Measurements from ENCODE around the gene SF3B2.
"Not testable (repeated sequence)": the region's sequence is repeated elsewhere in the genome, so short reads cannot be mapped to it uniquely, and the experiment has no call there.

Gene SF3B2

DNA sequence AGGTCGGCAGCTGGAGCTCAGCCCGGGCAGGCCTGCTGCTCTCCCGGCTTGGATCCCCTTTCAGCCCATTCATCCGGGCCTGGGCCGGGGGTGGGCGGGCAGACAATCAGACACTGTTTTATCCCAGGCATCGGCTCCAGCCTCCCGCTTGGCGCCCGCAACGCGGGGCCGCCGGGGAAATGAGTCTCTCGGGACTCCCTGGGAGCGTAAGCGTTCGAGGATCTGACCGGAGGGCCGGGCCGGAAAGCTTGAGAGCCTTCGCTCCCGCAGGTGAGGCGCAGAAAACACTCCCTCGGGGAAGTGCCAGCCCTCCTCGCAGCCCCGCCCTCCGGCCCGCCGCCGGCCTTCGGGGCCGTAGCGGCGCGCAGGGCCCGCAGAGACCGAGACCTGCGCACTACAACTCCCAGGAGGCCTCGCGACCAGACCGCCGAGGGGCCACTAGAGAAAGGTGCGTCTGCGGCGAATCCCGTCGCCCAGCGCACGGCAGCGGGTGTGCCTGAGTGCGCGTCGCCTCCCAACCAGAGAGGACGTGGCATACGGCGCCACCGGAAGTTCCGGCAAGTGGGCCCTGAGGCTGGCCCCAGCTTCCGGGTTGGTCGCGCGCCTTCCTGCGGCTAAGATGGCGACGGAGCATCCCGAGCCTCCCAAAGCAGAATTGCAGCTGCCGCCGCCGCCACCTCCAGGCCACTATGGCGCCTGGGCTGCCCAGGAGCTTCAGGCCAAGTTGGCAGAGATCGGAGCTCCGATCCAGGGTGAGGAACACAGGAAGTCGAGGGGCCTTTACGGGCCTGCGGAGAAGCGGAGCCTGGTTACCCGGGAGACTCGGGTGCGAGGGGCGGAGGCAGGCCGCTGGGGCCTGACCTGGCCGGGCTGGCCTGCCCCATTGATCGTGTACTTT, at the start of gene SF3B2:
TSS of gene SF3B2 (plus strand) at position 599 of the 898 bp plus-strand sequence. CDS start at position 620, 21 bp downstream.
- DNase-seq (ENCODE audit: low read depth in 2 of 2) = peak; percentile 92

- DNase-seq (ENCODE audit: low read depth in 2 of 2) = peak in 1 of 2 donors; percentile 63
Observed at GRCh38 chr11:66002648-66003225, 49.4 kb upstream of the SF3B2 start.

DNA sequence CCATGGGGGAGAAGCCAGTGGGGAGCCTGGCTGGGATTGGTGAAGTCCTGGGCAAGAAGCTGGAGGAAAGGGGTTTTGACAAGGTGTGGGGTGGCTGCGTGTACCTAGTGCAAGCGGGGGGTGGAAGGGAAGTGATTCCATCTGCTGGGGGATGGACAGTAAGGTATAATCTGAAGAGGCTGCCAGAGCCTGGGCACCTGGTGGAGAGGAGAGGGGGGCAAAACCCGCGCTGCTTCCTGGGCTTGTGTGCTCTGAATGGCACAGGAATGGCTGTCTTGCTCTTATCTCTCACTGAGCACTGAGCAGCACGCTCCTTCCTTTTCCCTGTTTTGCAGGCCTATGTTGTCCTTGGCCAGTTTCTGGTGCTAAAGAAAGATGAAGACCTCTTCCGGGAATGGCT, 48.9 kb upstream of the SF3B2 start:
- DNase-seq (ENCODE audit: low read depth in 2 of 2) = no peak

DNA sequence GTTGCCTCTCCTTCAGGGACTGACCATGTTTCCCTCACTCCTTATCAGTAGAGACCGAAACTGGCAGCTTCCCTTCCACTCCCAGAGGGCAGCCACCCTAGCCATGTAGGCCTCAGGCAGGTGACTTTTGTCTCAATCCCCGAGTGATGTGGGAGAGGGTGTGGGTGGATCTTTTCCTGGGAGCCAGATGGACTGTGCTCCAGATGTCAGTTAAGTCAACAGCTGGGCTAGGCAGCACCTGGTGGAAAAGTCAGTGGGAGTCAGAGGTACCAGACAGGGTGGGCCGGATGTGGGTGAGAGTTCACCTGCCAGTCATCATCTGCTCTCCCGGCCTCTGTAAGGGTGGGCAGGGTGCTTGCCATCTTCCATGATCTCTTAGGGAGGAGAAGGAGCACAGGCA, 48.0 kb upstream of the SF3B2 start:
- DNase-seq (ENCODE audit: low read depth in 2 of 2) = no peak

- DNase-seq (ENCODE audit: low read depth in 2 of 2) = no peak
Observed at GRCh38 chr11:66006134-66006890, 45.9 kb upstream of the SF3B2 start.

DNA sequence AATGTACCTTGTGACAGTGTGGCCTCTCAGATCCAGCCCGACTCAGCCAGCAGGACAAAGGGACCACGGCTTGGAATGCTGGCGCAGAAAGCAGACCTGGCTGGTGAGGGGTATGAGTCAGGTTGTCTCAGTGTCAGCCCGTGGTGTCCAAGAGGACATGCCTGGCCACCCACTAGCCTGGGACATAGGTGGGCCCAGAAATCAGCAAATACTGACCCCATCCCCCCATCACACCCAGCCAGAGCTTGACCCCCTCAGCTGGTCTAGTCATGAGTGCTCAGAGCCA, 45.3 kb upstream of the SF3B2 start:
- no peak for DNase-seq (ENCODE audit: low read depth in 2 of 2)

GRCh38 chr11:66007201-66007634, 44.9 kb upstream of the SF3B2 start:
- no peak for DNase-seq (ENCODE audit: low read depth in 2 of 2)

DNA sequence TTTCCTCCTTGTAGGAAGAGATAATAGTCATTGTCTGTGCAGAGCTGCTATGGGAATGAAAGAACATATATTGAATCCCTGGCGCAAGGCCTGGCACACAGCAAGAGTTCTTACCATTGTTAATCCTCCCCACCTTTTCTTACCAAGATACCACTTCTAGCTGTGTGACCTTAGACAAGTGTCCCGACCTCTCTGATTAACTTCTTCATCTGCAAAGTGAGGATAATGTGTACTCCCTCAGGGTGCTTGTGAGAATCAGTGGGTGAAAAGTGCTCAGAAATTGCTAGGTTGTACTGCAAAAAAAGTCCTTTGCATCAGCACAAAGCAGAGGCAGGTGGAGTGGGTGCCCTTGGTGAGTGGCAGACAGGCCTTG, 44.1 kb upstream of the SF3B2 start:
- no peak for DNase-seq (ENCODE audit: low read depth in 2 of 2)

DNA sequence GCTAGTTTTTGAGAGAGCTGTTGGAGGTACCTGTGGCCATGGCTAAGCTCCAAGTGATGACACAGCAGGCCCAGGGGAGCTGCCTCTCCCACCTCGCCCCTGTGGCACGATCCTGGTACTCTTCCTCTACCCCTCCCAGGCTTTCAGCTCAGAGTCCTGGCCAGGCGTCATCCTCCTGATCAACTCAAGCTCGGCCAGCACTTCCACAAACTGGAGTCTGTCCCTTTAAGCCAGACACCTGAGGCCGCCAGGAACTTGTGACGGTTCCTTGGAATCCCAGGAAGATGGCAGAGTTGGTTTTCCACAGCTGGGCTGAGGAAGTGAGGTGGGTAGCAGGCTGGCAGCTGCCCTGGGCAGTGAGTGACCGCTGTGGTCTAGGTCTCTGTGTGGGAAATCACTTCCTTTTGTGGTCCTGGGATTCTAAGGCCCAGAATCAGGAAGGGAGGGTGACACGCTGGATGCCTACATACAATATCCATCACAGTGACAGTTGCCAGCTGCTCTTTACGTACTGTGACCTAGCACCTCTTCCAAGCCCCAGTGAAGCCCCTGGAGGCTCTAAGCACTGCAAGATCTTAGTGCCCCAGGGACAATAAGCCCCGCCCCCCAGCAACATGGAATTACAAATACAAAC, 43.6 kb upstream of the SF3B2 start:
- no peak for DNase-seq (ENCODE audit: low read depth in 2 of 2)

DNA sequence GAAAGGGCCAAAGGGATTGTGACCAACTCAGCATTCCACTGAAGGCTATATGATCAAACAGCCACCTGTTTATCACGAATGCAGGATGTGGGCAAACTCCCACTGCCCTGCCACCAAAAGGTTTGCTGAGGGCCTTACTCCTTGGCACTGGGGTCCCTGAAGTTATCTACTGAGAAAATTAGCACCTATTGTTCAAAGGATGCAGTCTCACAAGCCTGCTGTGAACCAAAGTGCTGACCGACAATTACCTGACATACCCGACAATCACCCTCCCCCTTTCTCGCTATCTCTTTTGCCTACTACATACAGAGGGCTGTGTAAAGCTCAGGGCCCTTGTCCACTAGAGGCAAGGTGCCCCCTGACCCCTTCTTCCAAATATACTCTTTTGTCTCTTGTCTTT, 42.1 kb upstream of the SF3B2 start:
- not testable (repeated sequence) for DNase-seq (ENCODE audit: low read depth in 2 of 2)

DNA sequence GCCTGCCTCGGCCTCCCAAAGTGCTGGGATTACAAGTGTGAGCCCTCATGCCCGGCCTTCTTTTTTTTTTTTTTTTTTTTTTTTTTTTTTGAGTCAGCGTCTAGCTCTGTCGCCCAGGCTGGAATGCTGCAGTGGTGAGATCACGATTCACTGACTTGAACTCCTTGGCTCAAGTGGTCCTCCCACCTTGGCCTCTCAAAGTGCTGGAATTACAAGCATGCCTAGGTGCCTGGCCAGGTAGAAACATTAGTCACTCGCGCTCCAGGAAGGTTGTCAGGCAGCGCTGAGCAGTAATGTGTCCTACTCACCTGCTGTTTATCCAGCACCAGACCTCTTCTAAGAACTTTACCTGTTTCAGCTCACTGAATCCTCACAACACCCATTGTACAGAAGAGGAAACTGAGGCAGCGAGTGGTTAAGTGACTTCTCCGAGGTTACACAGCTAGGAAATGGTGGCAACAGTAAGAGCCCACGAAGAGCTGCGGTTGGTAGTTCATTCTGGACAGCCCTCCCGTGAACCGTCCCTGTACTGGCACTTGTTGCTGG, 40.9 kb upstream of the SF3B2 start:
- no peak for DNase-seq (ENCODE audit: low read depth in 2 of 2)

DNA sequence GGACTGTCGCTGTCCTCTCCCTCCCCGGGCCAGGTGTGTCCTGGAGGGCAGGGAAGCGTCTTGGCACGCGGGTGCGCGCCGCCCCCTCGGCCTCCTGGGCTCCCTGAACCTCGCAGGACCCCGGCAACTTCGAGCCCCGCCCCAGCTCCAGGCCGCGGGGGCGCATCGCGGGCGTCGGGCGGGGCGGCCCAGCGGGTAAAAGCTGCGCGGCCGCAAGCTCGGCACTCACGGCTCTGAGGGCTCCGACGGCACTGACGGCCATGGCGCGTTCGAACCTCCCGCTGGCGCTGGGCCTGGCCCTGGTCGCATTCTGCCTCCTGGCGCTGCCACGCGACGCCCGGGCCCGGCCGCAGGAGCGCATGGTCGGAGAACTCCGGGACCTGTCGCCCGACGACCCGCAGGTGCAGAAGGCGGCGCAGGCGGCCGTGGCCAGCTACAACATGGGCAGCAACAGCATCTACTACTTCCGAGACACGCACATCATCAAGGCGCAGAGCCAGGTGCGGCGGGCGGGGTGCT, 40.3 kb upstream of the SF3B2 start, which contains the start of gene CST6:
TSS of gene CST6 (plus strand) at position 224 of the 519 bp plus-strand sequence. CDS start at position 261, 37 bp downstream.
- DNase-seq (ENCODE audit: low read depth in 2 of 2) = no peak

GRCh38 chr11:66012371-66012945, 39.7 kb upstream of the SF3B2 start:
- no peak for DNase-seq (ENCODE audit: low read depth in 2 of 2)

- DNase-seq (ENCODE audit: low read depth in 2 of 2) = no peak
Observed at GRCh38 chr11:66012946-66013761, 39.0 kb upstream of the SF3B2 start.

DNA sequence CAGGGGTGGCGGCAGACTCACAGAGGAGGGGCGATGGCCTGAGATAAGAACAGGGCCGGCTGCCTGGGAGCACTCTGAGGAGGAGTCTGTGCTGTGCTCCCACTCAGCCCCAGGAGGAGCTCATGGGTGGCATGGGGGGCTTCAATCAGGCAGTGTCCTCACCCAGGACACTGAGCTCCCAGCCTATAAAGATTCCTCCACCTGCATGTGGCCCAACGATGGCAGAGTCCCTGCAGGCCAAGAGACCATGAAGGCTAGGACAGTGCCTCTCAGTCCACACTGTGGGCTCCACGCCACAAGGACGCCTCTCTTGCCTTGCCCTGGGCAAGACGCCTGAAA, 38.4 kb upstream of the SF3B2 start:
- no peak for DNase-seq (ENCODE audit: low read depth in 2 of 2)

DNA sequence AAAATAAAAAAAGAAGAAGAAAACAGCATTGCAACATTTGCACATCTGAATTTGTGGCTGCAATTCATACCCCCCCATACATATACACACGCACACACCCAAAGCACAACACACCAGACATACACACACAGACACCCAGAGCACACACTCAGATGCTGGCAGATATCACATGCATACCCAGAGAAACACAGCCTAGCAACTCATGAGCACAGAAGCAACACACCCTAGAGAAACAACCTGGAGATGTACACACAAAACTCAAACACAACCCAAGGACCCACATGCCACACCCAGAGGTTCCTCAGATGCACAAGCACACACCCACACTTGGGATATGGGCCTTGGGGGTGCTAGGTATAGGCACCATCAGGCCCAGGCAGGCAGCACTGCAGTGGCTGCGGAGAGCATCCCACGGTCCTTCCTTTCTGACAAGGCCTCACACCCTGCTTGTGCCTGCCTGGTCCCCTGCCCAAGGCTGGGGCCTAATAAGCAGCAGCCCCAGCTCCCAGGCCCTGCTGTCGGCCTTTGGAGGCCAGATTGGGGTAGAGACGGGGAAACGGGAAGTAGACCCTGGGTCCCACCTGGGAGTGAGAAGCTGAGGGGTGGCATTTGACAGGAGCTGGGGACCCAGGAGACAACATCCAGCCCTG, 37.2 kb upstream of the SF3B2 start:
- DNase-seq (ENCODE audit: low read depth in 2 of 2) = no peak

- no peak for DNase-seq (ENCODE audit: low read depth in 2 of 2)
Observed at GRCh38 chr11:66015454-66015881, 36.7 kb upstream of the SF3B2 start.

DNA sequence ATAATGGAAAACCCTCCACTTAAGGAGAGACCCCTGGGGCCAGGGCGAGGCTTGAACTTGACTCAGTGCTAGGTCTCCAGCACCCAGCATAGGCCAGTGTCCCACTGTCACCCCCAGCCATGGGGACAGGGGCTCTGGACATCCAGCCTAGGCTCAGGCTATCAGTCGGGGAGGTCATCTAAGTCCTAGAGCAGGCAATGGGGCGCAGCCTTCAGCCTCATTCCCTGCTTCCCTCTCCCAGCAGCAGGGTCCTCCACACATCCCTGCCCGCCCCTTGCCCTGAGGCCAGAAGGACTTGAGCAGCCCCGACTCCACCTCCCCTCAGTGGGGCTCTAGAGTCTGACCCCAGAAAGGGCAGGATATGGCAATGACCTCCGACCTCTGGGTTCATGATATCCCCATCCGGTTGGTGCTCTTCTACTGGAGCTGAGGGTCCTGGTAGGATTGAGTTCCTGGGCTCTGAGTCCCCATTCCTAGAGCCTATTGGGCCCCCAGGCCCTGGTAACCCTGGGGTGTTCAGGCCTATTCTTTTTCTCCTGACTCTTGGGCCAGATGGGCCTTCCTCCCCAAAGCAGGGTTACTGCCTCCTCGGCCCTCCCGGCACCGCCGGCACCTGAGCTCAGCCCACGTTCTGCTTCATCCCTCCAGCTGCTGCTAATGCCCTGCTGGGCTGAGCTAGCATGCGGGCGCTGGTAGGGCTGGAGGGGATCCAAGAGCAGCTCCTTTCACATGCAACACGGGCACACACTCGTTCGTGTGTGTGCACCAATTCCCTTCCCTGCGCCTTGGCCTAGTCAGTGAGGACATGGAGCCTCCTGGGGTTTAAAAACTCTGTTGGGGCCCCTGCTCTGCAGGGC, 36.0 kb upstream of the SF3B2 start:
- DNase-seq (ENCODE audit: low read depth in 2 of 2) = no peak

GRCh38 chr11:66016793-66017177, 35.4 kb upstream of the SF3B2 start:
- DNase-seq (ENCODE audit: low read depth in 2 of 2) = no peak
